Epidermal melanocyte (primary cell): ENCODE measurements around the gene RASGEF1B.

Source experiments
- DNase-seq: peaks from one replicate; pipeline ENCODE4 v3.0.0; 2011; ENCODE audit warnings: low spot score; ENCODE audit not compliant: insufficient read length

Gene RASGEF1B

DNA sequence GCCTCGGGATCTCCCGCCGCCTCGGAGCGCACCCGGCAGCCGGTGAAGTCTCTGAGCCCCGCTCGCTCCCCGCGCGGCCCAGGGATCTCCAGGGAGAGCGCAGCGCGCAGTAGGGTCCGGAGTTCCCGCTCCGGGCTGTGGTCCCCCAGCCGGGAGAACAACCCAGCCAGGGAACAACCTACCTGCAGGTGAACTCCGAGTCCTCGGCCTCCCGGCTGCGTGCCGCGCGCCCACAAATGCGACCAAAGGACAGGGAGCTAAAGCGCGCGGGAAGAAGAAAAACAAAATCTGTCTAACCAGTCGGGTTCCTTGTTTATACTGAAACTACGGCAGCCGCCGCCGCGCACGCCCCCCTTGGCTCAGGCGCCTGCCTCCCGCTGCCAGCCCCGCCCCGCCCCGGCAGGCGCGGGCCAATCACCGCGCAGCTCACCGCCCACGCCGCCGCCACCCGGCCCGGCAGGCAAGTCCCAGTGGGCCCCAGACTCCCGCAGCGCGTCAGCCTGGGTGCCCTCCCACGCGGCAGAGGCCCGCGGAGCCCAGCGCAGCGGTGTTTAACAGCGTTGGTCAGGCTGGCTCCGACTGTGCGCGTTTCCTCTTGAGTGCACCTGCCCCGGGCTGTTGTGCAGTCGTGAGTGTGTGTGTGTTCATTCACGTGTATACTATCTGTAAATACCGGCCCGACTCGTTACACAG lies at the start of gene RASGEF1B:
TSS of gene RASGEF1B (minus strand) at position 320 of the 693 bp plus-strand sequence. CDS start 12,399 bp downstream, outside the sequence.
- peak; percentile 73 for DNase-seq

DNA sequence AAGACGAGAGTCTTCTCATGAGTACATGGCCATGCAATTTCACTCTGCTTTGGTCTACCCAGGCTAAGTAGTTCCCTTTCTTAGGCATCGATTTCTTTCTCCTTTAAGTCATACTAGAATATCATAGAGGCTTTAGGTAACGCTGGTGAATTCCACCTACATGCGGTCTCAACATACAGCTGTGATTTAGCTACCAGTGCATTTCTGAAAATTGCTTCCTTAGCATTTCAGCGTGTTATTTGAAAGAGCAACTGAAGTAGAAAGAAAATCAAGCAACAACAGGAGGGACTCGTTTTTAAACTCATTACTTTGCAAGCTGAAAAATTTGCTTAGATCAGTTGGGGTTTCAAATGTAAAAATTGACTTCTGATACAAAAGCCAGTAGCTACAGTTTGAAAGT lies 48.1 kb upstream of the RASGEF1B start:
- DNase-seq = no peak

DNA sequence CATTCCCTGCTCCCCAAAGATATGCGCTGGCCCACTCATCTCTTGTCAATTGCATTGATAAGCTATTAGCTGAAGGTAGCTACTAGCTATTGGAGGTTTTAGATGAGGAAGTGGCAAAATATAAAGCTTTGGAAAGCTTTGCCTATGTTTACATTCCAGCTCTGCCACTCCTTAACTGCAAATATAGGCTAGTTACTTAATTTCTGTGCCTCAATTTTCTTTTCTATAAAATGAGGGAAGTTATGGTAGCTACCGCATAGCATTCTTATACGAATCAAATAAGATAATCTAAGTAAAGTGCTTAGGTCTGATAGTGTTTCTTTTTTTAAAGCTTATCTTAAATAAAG lies 47.7 kb upstream of the RASGEF1B start:
- no peak for DNase-seq

DNA sequence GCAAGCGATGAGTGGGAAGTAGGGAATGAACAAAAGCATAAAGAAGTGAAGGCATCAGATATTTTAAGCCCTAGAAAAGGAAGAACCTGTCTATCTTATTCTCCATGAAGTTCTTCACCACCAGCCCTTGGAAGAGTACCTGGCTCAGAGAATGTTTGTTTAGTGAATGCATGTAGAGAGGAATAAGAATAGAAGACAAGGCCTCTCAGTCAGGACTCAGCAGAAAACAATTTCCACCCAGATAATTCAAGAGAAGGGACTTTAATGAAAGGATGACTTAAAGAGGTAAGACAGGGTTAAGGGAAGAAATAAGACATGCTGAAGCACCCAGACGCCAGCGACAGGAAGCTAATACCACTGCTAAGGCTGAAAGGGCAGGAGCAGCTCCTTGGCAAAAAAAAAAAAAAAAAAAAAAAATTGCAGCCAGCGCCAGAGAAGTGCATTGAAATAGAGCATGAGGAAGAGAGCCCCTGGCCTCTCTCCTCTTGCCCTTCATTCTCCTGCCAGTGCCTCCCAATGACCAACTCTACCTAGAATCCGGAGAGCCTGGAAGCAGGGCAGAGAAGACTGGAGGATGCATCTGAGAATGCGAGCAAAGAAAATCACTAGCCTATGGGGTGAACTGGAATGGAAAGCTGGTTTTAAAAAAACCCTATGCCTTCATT lies 47.2 kb upstream of the RASGEF1B start:
- DNase-seq = no peak

DNA sequence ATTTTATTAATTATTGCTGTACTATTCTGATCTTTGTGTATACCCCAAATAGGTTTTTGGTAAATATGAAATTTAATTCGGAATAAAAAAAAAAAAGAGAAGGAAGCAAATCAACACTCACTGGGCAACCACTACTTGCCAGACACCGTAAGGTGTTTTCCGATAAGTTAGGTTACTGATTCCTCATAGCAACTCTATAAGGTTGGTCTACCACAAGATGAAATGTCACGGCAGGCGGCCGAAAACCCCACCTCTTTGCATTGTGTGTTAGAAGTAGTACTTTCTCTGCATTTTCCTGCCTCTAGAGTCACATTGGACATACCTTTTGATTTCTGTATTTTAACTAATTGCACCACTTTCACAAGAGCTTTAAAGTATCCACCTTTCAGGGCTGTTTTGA lies 44.5 kb upstream of the RASGEF1B start:
- DNase-seq = no peak

DNA sequence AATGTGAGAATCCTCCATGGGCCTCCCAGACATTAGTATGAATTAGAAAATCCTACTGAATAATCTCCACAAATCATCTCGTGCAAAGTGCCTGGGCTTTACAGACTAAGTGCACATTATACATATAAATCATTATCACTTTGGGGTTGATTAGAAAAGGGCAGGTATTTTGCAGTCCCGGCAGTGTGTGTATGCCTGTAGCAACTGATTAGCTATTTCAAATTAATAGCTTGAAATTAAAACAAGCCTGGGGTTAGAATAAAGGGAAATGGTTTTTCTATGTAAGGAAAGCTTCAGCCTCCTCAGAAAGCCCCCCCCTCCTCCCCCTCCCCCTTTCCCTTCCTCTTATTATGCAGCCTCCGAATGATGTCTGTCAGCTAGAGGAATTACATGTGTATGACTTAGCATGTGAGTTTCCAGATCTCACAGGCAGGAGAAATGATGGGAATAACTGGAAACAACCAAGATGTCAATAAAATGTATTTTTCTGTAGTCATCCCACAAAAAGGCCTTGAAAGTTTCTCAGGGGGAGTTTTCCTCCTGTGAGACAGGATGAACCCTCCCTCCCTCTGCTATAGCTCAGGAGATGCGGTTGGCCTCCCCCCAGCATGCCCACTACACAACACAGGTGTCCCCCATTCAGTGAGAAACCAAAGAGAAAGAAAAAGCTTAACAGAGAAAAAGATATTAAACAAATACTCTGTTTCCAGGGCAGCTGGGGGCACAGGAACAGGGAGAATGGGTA lies 41.2 kb upstream of the RASGEF1B start:
- DNase-seq = no peak

DNA sequence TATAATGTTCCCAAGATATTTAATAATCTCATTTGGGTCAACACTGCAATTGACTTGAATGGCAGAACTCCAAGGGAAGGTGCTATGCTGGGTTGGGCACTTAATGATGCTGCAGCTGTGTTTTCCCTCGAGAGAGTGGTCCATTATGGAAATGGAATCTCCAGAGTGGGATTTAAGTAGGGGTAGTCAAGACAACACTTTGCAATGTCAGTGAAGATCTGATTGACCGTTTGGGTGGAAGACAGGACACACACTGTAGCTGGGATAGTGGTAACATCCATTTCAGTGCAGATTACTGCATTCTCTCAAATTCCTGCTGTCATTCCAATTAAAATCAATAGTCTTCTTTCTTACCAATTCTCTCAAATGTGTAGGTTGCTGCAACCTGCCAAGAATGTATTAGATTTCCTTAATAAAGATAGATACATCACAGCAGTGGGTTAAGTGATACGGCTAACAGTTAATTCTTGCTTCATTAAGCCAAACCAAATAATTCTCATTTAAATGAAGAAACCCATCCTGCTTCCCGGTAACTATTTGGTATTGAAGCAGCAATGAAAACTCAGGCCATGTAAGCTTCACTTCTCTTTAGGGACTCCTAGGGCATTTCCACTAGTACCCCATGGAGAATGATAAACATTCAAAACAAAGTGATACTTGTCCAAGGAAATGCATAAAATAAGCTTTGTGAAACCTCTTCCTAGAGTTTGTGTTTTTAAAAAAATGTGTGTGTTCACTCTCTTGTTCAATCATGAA lies 40.5 kb upstream of the RASGEF1B start:
- no peak for DNase-seq

DNA sequence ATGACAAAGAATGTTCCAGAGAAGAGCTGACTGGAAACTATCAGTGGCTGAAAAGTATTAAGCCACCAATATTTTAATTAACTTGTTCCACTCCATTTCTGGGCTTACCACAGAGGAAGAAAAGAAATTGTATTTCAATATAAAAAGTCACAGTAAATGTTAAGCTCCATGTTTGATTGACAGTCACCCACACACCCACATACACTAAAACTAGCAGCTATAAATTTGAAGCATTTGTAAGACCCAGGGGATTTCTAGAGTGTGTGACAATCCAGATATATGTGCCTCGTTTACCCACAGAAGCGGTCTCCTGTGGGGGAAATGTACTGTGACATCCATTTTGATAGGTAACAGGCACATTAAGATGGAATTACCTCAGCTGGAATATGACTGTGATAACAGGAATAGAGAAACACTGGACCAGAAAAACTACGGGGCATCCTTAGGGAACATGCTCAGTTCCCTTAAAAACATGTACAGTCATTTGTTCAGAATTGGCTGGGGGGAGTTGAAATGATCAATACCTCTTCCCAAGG lies 39.0 kb upstream of the RASGEF1B start:
- DNase-seq = no peak

DNA sequence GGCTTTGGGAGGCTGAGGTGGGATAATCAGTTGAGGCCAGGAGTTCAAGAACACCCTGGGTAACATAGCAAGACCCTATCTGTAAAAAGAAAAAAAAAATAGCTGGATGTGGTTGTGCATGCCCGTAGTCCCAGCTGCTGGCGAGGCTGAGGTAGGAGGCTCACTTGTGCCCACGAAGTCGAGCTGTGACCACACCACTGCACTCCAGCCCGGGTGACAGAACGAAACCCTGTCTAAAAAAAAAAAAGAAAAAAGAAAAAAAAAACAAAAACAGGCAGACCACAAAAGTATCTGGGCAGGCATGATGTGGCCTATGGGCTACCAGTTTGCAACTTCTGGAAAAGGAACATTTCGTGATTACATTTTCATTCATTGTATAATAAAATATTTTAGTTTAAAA lies 38.1 kb upstream of the RASGEF1B start:
- no peak for DNase-seq

DNA sequence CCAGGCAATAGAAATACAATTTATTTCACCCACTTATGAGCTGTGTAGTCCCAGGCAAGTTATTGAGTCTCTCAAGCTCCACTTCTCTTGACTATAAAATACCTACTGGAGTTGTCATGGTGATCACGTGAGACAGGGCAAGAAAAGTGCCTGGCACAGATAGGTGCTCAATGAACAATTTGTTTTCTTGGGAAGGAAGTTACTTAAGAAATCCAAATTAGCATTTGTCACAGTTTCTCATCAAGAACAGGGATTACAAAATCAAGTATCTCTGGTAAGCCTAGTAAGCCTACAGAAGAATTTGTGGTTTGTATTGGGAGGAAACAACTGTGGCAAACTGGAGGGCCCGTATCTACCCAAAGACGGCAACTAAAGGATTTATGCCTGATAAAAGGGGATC lies 37.5 kb upstream of the RASGEF1B start:
- no peak for DNase-seq

DNA sequence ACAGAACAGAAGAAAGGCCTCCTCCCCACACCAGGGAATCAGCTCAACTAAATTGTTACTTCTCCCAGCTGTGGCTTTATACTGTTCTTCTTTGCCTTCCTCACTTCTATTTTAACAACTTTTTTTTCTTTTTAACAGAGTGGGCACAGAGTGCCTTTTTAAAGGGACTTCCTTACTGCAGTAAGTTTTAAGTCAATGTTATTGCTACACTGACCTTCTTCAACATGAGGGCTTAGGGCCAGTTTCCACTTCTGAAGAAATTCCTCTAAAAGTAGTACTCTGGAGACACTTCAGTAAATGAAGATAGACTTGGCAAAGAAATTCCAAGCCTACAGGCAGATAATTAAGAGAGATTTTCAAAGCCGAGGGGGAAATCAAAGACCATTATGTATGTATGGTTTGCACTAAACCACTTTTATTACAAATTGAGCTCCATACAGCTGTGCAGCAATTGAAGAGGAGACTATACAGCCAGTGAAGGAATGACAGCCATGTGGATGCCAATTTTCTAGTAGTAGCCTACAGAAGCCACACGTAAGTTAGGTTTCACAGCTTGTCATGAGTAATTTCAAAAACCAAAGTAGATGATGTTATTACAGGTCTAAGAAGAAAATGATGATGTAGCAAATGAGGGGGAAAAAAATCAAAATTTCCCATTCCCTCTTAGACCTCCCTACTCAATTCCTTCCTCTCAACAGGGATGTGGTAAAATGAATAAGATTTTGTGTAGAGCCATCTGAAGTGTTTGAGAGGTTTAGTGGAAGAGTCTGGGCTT lies 36.9 kb upstream of the RASGEF1B start:
- no peak for DNase-seq

DNA sequence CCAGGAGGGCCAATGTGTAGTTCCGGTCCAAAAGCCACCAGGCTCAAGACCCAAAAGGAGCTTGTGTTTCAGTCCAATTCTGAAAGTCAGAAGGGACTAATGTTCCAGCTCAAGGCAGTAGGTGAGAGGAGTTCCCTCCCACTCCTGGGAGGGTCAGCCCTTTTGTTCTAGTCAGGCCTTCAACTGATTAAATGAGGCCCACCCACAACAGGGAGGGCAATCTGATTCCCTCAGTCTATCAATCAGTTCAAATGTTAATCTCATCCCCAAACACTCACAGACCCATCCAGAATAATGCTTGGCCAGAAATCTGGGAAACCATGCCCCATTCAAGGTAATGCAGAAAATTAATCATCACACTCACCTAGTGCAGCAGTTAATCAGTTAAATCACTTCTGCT lies 35.8 kb upstream of the RASGEF1B start:
- DNase-seq = no peak

DNA sequence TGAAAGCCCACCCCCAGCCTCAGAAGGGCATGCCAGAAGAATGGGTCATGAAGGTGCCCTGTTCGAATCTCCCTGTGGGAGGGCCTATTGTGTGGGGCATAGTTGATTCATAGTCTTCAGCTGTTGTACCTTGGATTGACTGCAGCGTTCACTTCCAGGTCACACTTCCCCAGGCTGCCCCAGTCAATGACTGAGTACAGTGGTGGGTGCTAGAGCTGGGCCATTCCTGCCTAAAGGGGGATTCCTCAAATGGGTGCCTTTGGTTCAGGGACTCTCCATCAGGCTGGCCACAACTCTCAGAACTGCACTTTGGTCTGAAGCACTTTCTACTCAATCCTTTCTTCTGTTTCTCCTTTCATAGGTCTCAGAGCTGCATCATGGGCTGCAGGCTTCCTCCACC lies 35.0 kb upstream of the RASGEF1B start:
- DNase-seq = no peak

DNA sequence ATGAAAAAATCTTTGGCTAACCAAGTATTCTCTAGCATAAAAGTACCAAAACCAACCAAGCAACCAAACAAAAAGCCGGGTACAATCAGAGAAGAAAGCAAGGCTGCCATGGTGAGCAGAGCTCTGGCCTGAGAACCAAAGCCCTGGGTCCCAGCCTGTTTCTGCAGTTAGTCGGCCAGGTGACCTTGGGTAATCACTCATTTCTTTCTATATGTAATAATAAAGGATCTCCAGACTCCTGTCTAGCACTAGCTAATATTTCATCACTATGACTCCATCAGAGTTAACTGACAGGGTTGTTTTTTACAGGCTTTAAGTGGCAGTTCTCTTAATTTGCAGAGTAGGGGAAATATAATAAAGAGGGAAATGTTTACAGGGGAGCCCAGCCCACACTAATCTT lies 34.0 kb upstream of the RASGEF1B start:
- no peak for DNase-seq

DNA sequence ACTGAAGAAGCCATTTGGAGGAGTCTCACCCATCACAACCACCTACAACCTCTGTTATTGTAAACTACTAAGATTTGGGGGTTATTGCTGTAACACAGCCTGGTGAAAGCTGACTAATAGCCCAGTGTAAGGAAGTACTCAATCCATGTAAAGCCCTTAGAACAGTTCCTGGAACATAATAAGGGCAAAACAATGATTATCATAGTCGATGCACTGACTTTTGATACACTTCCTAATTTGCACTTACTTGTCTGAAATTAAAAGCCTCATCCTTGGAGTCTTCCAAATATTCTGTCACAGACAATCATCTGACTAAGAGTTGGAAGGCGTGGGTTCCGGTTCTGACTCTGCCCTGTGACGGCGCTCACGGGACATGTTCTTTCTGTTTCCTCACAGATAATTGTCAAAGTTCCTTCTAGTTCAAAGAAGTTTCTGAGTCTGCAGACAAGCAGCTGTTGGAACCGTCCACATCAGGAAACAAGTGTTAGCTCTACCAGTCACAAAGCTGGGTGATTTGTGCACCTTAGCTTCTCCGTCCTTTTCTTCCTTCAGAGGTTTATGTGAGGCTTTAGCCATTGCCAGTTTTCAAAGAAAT lies 33.4 kb upstream of the RASGEF1B start:
- no peak for DNase-seq

DNA sequence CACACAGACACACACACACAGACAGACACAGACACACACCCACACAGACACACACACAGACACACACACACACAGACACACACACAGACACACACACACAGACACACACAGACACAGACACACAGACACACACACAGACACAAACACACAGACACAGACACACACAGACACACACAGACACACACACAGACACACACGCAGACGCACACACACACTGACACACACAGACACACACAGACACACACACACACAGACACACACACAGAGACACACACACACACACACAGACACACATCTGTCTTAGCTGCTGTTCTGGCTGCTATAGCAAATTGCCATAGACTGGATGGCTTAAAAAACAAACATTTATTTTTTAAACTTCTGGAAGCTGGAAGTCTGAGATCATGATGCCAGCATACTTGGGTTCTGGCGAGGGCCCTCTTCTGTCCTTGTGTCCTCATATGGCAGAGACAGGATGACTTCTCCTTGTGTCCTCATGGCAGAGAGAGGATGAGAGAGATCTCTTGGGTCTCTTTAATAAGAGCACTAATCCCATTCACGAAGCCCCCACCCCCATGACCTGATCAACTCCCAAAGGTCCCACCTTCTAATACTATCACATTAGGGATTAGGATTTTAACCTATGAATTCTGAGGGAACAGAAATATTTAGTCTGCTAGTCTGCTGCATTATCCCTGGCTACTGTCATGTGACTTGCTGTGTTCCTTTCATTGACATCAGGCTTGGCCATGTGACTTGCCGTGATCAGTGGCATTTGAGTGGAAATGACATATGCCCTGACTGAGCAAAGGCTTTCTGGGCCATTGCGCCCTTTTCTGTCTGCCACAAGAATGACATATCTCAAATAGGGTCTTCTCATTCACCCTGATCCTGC lies 32.7 kb upstream of the RASGEF1B start:
- no peak for DNase-seq

DNA sequence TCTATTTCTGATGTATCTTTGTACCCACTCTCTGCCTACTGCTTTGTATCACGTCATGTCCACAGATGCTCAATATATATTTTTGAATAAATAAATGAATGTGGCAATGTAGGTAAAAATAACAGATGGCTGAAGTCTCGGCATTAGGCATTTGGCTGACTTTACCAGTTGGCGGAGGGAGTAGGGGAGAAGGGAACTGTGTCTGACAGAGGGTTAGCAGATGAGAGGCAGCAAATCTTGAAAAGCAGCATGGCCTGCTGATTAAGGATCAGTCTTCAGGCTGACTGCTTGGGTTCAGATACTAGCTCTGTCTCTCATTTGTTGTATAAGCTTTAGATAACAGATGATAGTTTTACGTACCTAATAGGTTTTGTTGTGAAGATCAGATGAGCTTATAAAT lies 31.9 kb upstream of the RASGEF1B start:
- DNase-seq = no peak

DNA sequence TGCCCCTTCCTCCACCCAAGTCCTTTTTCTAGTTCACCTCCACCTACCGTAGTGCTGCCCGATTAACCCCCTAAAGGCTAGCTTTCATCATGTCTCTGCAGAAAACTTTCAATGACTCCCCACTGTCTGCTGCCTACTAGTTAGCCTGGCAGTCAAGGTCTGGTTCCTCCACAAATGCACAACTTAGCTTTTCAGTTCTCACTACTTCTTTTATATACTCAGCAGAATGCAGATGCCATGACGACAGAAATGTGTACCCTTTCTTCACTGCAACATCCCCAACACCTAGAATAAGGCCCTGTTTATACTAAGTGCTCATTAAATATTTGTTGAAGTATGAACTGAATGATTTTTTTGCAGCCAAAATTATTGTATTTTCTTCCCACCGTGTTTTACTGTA lies 30.9 kb upstream of the RASGEF1B start:
- DNase-seq = no peak

DNA sequence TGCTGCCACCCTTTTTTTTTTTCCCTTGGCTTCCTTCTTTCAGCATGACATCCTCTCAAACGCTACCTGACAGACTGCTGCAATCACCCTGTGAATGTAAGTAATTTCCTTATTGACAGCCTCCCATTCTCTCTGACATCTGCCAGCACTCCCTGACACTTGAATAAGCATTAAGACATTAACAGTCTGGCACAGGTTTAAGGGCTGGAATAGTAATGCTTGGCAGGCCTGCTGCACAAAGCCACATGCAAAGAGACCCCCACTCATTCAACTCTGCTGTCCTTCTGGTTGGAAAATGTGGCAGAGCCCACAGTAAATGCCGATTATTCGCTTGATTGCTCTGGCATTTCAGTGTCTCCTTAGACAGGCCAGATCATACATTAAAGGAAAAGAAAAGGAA lies 28.1 kb upstream of the RASGEF1B start:
- no peak for DNase-seq
